SK-N-SH (cell line): Measurements from ENCODE around the gene GNAS-AS1.

ENCODE experiments used
- EP300 ChIP-seq, 2 experiments: IDR thresholded peaks; 2 replicates each; pipeline versions ENCODE4 v1.4.0 to v1.6.1; 2012; ENCODE audit warnings: borderline replicate concordance in 1 of 2, low read depth in 1 of 2, low read length in 1 of 2
- MXI1 ChIP-seq: IDR thresholded peaks from 2 replicates; pipeline ENCODE4 v1.6.1; 2012; ENCODE audit warnings: mild to moderate bottlenecking, low read depth, low read length, improper control_type of control experiment
- REST ChIP-seq: IDR thresholded peaks from 2 replicates; pipeline ENCODE4 v1.6.1; 2012; ENCODE audit warnings: mild to moderate bottlenecking, low read depth, low read length, moderate library complexity
- TF ChIP-seq, protein P1 (sequence below): fragments of 200-600 bp; sonication (generic); IDR thresholded peaks from 2 replicates; pipeline ENCODE4 v1.6.1; 2017; ENCODE audit warnings: antibody characterized with exemption, mild to moderate bottlenecking, moderate library complexity

DNA sequence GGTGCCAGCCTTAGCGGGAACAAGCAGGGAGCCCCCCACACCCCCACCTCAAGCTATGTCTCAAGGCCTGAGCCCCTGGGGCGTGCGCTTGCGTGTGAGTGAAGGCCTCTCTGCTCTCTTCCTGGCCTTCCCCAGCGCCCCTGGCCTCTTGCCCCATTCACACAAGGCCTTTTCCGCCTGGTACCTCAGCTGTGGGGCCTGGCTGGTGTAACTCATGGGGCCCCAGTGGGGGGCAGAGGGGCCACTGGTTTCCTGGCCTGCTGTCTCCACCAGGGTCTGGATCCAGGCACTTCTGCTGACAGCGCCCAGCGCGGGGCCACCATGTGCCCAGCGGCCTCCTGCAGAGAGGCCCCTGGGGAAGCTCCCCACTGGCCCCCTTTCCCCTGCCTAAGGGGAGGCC is 34.7 kb downstream of the GNAS-AS1 start:
- TF ChIP-seq REST (no peak), MXI1 (no peak), EP300 (IDR thresholded peaks at IDR 0.05; ENCODE audit: borderline replicate concordance in 1 of 2, low read depth in 1 of 2, low read length in 1 of 2) (no peak)
- TF ChIP-seq, protein P1, sequence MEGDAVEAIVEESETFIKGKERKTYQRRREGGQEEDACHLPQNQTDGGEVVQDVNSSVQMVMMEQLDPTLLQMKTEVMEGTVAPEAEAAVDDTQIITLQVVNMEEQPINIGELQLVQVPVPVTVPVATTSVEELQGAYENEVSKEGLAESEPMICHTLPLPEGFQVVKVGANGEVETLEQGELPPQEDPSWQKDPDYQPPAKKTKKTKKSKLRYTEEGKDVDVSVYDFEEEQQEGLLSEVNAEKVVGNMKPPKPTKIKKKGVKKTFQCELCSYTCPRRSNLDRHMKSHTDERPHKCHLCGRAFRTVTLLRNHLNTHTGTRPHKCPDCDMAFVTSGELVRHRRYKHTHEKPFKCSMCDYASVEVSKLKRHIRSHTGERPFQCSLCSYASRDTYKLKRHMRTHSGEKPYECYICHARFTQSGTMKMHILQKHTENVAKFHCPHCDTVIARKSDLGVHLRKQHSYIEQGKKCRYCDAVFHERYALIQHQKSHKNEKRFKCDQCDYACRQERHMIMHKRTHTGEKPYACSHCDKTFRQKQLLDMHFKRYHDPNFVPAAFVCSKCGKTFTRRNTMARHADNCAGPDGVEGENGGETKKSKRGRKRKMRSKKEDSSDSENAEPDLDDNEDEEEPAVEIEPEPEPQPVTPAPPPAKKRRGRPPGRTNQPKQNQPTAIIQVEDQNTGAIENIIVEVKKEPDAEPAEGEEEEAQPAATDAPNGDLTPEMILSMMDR, result no peak
